ENCODE data around the gene HSD17B2.

HSD17B2 gene, protein sequence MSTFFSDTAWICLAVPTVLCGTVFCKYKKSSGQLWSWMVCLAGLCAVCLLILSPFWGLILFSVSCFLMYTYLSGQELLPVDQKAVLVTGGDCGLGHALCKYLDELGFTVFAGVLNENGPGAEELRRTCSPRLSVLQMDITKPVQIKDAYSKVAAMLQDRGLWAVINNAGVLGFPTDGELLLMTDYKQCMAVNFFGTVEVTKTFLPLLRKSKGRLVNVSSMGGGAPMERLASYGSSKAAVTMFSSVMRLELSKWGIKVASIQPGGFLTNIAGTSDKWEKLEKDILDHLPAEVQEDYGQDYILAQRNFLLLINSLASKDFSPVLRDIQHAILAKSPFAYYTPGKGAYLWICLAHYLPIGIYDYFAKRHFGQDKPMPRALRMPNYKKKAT

DNA sequence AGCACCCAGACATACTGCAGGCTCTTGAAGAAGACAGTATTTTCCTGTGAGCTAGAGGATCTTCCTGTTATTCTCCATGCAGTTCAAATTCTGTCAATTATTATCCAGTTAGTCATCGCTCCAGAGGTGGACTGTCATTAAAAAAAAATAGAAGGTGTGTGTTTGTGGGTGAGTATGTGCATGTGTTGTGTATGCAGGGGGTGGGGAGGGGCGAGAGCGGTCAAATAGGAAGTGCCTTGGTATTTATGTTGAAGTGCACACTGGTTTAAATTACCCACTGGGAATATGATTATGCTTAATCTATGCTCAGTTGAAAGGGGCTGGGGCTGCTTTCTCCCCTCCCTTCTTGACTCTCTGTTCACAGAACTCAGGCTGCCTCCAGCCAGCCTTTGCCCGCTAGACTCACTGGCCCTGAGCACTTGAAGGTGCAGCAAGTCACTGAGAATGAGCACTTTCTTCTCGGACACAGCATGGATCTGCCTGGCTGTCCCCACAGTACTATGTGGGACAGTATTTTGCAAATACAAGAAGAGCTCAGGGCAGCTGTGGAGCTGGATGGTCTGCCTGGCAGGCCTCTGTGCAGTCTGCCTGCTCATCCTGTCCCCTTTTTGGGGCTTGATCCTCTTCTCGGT lies at the start of gene HSD17B2:
TSS of gene HSD17B2 (plus strand) at position 273 of the 632 bp plus-strand sequence. CDS start at position 445, 172 bp downstream.
- no peak for TF ChIP-seq GATA2 (IDR thresholded peaks at IDR 0.05; ENCODE audit: low read depth, low read length)
- no peak for TF ChIP-seq GATA3 (IDR thresholded peaks at IDR 0.05; ENCODE audit: low read depth, low read length)

DNA sequence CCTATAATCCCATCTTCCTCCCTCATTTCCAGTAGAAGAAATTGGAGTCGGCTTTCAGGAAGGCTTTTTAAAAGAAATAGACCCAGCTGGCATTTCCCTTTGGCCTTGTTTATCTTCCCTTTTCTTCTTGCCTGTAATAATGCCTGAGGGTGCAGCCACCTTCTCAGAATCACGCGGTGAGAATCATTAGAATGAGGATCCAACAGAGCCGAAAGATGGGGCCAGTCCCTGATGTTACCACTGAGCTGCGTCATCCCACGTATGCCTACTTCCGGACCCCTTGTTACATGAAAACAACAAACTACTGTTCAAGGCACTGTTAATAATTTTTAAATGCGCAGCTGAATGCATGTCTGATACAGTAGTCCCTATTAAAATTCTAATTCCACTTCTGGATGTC lies 47.9 kb upstream of the HSD17B2 start:
- TF ChIP-seq GATA3 (IDR thresholded peaks at IDR 0.05; ENCODE audit: low read depth, low read length): no peak
- TF ChIP-seq GATA2 (IDR thresholded peaks at IDR 0.05; ENCODE audit: low read depth, low read length): no peak

DNA sequence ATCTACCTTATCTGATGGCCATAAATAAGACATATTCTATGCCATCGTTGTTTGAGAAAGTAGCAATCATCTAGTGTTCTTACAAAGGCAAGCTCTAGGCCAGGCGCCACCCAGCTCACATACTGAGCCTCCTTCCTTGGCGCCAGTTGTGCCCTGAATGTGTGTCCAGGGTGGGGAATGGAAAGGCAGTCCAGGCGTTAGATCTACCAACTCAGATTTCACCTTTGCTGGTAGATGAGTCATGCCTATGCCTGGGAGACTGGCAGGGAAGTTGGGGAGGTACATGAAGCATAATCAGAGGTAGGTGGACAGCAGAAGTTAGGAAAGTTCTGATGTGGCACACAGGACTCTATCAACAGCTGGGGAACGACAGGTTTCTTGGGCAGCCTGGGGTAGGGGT lies 47.3 kb upstream of the HSD17B2 start:
- no peak for TF ChIP-seq GATA3 (IDR thresholded peaks at IDR 0.05; ENCODE audit: low read depth, low read length)
- no peak for TF ChIP-seq GATA2 (IDR thresholded peaks at IDR 0.05; ENCODE audit: low read depth, low read length)

DNA sequence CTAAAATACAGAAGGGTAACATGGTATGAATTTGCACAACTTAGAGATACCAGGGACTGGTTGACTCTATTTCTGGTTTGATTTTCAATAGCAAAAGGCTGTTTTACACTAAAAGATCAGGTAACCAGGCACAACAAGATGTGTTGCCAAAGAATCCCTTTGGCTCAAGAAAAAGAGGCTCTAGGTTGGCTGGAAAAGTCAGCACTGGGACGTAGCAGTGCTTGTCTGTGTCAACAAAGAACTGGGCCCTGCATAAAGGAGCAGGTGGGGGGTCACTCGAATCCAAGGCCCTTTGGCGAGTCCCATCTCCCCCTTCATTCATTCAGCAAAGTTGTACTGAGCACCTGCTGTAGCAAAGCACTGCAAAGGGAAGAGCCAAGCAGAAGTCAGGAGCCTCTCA lies 42.2 kb upstream of the HSD17B2 start:
- TF ChIP-seq GATA2 (IDR thresholded peaks at IDR 0.05; ENCODE audit: low read depth, low read length): no peak
- no peak for TF ChIP-seq GATA3 (IDR thresholded peaks at IDR 0.05; ENCODE audit: low read depth, low read length)

DNA sequence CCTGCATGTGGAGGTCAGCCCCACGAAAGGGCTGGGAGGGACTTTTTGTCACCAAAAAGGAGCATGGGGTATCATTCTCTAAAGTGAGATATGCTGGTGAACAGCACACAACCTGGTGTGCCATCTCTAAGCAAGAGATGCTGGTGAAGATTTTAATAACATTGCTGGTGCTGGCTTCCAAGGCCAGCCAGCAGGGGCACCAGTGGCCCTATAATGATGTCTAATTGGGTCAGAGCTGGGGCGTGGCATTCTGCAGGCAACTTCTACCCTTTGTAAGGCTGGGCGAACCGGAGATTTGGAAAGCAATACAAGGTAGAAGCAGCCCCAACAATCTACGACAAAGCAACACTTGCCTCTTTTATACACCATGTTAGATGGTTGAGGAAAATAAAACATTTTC lies 40.6 kb upstream of the HSD17B2 start:
- TF ChIP-seq GATA3 (IDR thresholded peaks at IDR 0.05; ENCODE audit: low read depth, low read length) (no peak), GATA2 (IDR thresholded peaks at IDR 0.05; ENCODE audit: low read depth, low read length) (no peak)

DNA sequence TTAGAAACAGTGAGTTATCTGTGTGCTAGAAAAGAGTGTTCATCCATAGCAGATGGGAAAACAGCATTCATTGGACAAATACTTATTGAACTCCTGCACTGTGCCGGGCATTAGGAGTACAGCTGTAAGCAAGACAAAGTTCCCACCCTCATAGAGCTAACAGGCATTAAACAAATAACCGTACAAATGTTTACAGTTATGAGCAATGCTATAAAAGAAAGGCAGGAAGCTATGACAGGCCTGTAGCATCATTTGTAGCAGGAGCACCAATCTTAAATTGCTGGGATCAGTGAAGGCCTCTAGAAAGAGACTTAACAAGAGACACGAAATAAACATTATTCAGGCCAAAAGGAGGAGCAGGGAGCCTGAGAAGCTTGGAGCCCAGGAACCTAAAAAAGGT lies 39.4 kb upstream of the HSD17B2 start:
- TF ChIP-seq GATA2 (IDR thresholded peaks at IDR 0.05; ENCODE audit: low read depth, low read length) (no peak), GATA3 (IDR thresholded peaks at IDR 0.05; ENCODE audit: low read depth, low read length) (no peak)

DNA sequence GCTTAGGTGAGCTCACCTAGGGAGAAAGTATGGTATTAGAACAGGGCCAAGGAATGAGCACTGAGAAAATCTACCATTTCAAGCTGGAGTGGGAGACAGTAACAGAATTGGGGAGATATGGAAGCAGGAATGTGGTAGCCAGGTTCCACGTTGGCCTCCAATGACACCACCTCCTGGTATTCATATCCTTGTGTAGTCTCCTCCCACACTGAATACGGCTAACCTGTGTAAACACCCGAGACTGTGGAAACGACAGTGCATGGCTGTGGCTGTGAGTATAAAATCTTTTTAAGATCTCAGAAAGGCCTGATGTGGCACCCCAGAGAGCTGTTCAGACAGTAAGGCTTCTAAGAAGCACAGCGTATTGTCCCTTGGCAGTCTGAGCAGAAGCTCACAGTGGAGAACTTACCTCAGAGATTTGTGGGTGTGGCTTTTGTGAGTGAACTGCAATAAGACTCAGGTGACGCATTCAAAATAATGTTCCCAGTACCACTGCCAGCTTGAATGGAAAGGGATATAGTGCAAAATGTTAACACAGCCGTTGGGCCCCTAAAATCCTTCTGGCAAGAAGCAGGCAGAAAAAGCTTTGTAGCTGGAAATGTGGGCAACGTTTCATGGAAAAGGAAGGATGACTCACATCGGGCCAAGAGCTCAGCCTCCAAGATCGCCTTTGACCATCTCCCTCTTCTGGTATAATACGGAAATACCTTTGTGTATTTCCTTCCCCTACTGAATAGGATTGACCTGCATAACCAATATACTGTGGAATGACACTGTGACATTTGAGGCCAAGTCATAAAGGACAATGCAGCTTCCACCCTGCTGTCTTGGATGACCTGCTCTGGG lies 38.2 kb upstream of the HSD17B2 start:
- TF ChIP-seq GATA3 (IDR thresholded peaks at IDR 0.05; ENCODE audit: low read depth, low read length) (no peak), GATA2 (IDR thresholded peaks at IDR 0.05; ENCODE audit: low read depth, low read length) (no peak)

DNA sequence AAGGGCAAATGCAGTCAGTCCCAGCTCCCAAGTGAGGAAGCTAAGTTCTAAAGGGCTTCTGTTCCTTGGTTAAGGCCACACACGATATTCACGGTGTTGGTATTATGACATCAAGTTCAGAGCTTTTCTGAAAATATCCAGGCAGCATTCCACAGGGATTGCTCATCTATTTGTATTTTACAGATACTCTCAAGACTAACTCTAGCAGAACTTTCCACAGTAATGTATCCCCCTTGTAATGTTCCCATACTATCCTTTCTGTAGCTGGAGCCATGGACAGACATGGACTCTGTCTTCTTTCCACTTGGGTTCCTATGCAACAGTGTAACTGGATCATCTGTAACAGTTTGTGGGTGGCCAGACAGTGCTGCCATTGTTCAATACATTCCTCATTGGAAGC lies 37.3 kb upstream of the HSD17B2 start:
- no peak for TF ChIP-seq GATA3 (IDR thresholded peaks at IDR 0.05; ENCODE audit: low read depth, low read length)
- no peak for TF ChIP-seq GATA2 (IDR thresholded peaks at IDR 0.05; ENCODE audit: low read depth, low read length)

DNA sequence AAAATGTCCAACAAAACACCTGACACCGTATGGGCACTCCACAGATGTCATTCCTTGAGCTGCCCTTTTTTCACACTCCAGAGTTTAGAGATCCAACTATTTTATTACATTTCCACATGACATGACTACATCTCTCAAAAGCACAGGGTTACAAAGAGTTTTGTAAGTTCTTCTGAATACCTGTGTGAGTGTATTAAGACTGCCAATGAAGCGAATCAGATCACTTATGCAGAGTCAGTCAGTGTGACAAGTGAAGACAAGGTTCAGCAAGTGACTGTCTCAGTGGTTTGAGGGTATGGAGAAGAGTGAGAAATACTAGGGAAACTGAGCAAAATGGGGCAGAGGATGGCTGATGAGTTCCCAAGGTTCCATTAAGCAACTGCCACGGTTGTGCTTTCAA lies 32.2 kb upstream of the HSD17B2 start:
- TF ChIP-seq GATA2 (IDR thresholded peaks at IDR 0.05; ENCODE audit: low read depth, low read length) (no peak), GATA3 (IDR thresholded peaks at IDR 0.05; ENCODE audit: low read depth, low read length) (no peak)

DNA sequence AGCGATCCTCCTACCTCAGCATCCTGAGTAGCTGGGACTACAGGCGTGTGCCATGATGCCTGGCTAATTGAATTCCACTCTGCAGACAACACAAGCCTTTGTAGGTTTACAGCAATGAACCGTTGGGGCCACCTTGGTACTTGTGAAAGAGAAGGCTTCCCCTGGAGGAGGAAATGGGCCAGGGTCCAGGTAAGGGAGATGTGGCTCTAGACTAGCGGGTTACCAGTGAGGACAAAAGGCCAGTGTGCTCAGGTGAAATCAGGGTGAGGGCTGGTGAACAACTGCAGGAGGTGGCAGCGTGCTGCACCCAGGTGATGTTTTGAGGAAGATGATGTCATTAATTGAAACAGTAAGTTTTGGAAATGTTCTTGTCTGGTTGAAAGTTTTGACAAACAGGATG lies 30.5 kb upstream of the HSD17B2 start:
- TF ChIP-seq GATA2 (IDR thresholded peaks at IDR 0.05; ENCODE audit: low read depth, low read length) (no peak), GATA3 (IDR thresholded peaks at IDR 0.05; ENCODE audit: low read depth, low read length) (no peak)

DNA sequence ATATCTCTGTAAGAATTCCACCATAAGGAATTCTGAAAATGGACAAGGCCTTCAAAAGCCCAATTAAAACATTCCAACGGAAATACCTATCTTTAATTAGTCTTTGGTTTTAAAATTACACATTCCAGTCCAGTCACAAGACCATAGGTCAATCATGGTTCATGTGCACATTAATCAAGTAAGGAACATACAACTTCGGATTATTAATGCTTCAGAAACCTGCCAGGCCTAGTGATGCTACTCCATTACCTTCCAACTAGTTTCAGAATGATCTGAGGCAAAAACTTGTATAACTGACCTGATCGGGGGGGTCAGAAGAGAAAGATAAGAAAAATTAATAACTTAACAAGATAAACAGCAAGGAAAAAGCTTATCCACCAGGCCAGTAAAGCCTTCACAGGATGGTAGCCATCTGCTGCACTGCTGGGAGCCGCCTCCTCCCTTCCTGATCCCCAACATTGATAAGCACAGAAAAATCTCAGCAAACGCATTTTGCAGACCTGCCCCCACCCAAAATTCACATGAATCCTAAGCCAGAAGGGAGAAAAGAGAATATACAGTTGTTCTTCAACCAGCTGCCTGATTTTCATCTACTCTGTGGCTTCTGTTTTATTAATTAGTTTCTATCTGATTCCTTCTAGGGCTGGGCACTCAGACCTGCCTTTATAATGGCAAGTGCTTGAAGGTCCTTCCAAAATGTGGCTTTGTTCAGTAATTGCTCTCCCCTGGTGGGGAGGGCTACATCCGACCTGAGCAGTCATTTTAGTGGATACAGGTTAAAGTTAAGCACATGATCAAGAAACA lies 29.8 kb upstream of the HSD17B2 start:
- peak; percentile 76 for TF ChIP-seq GATA3 (IDR thresholded peaks at IDR 0.05; ENCODE audit: low read depth, low read length)
- TF ChIP-seq GATA2 (IDR thresholded peaks at IDR 0.05; ENCODE audit: low read depth, low read length): peak; percentile 90

DNA sequence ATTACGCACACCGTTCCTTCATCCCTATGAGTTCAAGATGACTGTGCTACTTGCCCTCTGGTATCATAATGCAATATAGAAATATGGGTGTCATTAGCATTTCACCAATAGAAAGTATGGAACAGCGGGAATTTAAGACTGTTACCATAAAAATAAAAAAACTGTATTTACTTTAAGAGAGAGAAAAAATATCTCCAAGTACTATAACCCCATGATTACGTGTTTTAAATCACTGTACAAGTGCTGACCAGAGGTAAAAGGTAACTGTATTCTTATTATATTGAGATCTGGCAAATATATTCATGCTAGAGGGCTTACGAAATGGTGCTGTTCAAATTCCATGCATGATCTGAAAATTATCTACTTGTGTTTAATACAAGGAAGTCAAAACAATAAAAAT lies 29.0 kb upstream of the HSD17B2 start:
- TF ChIP-seq GATA3 (IDR thresholded peaks at IDR 0.05; ENCODE audit: low read depth, low read length): no peak
- no peak for TF ChIP-seq GATA2 (IDR thresholded peaks at IDR 0.05; ENCODE audit: low read depth, low read length)

DNA sequence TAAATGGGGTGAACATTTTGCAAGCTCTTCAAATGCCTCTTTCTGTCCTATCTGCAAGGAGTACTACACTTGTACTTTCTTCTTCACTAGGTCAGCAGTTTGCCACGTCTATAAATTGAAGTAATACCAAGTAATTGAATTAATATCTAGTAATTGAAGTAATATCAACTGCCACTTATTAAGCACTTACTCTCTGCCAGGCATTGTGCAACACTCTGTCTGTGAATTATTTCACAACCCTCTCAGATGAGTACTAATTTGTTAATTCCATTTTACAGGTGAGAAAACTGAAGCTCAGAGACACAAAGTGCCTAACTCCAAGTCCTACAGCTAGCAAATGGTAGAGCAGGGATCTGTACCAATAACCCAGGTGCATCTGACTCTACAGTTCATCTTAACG lies 27.9 kb upstream of the HSD17B2 start:
- no peak for TF ChIP-seq GATA3 (IDR thresholded peaks at IDR 0.05; ENCODE audit: low read depth, low read length)
- TF ChIP-seq GATA2 (IDR thresholded peaks at IDR 0.05; ENCODE audit: low read depth, low read length): no peak
